ENCODE measurements around the gene C3orf22.

C3orf22 gene

DNA sequence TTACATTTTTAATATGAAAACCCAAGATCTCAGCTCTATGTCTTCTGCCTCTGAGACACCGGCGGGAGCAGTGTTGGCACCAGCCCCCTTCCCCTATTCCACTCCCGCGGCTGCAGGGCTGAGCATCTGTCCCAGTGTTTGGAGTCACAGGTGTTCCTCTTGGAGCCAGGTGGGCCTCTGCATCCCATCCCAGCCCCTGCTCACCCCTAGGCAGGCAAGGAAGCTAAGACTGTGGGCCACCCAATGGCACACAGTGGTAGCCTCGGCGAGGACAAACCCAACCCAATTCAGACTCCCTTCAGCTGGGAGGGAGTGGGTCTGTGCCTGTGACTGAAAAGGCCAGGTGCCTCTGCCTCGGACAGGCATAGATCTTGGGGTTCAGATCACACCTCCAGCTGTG, 31.7 kb downstream of the C3orf22 start:
- DNase-seq = no peak

DNA sequence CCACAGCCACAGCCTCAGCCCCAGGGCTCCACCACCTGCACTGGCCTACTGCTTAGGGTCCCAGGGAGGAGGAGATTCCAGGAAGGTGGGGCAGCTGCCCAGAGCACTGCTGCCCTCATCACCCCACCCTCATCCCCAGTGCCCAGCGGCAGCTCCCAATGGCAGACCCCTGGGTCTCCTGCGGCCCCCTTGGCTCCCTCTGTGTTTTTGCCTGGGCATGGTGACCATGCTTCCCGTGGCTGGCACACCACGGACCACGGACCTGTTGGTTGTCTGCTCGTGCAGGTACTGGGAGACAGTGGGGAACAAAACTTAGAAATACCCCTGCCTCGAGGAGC, 32.1 kb downstream of the C3orf22 start:
- DNase-seq = no peak

DNA sequence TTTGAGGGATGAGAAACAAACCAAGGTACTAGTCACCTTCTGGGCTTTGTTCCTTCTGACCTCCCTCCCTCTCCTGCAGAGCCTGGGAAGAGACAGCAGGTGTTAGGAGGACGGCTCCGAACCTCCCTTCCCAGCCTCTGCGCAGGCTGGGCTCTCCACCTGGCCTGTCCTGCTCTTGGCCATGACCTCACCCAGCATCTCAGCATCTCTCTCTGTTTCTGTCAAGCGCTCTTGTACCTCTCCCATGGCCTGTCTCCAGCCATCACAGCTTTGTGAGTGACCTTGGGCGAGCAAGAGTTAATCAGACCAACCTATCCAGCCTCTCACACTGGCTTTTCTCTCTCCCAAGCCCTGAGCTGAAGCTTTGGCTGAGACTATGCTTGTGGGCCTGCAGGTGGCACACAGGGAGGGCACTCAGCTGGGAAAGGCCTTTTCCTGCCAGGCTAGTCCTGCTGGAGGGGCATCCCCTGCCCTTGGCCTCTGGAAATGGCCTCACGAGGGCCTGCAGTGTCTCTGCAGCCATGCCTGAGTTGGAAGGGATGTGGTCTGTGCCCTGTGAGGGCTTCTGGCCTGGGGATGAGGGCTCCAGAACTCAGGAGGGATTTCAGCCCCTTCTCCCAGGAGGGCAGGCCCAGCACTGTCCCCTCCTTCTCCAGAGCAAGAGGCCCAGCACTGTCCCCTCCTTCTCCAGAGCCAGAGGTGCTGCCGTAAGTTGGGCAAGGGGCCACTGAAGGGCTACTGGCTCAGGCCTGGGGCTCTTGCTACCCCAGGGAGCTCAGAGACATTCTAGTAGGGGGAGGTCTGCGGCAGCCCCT, 32.7 kb downstream of the C3orf22 start:
- no peak for DNase-seq

DNA sequence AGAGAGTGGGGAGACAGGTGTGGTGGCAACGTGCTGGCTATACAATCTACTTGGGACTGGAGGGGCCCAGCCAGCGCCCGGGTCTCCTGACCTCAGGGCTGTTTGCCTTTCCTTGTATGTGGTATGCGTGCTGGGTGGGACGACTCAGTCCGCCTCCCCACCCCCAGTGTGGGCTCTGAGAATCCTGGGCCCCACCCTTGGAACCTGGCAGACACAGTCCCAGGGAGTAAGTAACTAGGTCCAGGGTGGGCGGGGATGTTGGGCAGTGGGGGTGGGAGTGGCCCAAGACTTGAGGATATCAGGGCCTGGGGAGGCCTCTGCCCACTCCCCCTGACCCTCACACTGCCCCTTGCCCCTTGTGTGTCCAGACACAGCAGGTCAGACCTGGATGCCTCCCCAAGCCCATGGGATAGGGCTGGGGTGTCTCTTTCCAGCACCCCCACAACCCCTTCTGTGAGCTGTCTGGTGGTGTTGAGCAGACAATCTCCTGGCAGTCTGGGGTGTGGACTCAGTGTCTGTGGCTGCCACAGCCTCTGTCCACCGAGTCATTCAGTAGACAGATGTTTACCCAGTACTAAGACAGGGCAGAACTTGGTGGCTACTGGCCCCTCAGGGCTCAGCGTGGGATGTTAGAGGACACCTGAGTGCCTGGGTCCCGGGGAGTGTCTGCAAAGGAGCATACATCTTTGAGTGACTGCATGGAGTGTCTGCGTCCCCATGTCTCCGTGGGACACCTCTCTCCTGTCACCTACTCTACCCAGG, 33.5 kb downstream of the C3orf22 start:
- DNase-seq = no peak

DNA sequence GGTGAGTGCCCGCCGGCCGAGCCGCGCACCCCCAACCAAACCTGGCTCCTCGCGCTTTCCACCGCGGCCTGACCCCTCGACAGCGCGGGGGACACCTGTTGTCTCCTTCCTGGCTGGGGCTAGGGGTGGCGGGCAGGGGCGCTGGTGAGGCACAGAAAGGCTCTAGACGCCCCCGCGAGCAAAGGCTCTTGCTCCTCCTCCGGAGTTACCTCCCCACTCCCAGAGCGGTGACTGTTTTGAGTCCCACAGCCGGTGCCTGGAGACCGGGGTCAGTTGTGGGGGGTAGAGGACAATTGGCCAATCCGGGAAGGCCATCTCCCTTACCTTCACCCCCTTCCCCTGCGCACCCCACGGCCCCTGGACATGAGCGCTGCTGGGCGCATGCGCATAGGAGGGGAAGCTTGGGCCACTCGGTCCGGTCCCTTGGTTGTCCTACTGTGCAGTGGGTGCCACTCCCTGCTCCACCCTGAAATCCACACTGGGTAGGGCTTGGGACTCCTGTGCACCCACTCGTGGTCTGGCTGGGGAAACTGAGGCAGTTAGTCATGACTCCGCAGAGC, 34.2 kb downstream of the C3orf22 start:
- DNase-seq = no peak

DNA sequence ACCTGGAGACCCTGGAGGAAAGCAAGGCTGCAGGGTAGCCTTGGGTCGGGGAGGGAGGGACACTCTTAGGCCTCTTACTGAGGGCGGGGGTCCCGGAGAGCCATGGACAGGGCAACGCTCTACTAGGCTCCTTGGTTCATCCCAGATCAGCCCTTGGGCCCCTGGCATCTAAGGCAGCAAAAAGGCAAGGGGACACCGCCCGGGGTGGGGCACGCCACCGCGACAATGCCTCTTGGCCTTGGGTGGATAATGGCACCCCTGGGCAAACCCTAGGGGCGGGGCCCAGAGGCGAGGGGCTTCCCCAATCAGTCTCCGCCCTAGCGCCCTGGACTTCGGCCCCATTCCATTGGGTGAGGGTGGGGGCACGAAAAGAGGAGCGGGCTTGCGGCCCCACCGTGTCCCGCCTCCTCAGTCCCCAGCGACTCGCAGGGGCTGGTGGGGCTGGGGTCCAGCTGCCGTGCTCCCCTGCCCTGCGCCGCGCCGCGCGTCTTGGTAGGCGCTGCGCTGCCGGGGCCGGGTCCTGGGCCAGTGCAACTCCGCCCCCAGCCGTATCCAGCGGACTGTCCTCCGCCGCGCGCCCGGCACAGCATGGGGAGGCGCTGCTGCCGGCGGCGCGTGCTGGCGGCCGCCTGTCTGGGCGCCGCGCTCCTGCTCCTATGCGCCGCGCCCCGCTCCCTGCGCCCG, 34.8 kb downstream of the C3orf22 start, which contains the start of gene CHST13:
TSS of gene CHST13 (plus strand) at position 411 of the 684 bp plus-strand sequence. CDS start at position 589, 178 bp downstream.
- peak; percentile 27 for DNase-seq

DNA sequence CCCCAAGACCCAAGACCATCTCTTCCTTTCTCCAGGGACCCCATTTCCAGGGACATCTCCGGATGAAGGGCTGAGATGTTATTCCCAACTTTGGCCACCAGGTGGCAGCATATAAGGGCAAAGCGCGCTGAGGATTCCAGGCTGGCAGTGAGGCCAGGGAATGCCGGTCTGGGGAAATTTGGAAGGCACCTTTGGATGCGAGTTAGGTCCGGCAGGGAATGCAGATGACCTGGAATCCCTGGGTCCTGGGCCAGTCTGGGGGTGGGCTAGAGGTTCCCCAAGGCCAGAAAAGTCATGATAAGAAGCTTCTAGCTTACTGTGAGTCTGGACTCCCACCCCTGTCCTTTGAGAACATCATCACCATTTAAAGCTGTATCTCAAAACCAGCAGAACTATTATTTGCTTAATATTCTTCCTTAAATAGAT, 36.4 kb downstream of the C3orf22 start:
- DNase-seq = peak; percentile 20

DNA sequence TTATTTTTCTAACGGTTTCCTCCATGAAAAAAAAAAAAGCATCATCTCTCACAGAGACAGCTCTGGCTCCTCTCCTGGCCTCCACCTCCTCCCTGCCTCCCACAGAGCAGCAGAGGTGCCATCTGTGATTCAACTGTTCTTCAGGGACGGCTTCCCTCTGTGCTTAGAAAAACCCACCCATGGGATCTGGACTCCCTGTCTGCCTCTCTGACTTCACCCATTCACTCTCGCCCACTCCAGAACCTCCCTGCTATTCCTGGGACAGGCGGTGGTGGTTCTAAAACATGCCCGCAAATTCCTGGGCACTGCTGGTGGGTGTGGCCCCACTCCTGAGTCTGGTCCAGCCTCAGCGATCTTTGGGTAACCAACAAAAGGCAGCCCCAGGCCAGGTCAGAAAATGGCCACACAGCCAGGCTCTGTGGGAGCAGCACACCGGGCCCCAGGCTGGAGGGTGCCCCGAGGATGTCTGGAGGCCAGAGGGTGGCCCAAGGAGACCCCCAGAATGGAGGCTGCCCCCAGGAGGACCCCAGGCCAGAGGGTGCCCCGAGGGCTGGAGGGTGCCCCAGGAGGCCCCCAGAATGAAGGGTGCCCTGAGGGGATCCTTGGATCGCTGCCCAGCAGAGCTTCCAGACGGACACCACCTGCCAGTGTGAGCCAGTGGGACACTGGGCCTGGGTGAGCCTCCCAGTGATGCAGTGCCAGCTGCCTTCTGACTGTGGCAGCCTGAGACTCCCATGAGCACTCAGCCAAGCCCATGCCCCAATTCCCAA, 37.4 kb downstream of the C3orf22 start:
- no peak for DNase-seq

DNA sequence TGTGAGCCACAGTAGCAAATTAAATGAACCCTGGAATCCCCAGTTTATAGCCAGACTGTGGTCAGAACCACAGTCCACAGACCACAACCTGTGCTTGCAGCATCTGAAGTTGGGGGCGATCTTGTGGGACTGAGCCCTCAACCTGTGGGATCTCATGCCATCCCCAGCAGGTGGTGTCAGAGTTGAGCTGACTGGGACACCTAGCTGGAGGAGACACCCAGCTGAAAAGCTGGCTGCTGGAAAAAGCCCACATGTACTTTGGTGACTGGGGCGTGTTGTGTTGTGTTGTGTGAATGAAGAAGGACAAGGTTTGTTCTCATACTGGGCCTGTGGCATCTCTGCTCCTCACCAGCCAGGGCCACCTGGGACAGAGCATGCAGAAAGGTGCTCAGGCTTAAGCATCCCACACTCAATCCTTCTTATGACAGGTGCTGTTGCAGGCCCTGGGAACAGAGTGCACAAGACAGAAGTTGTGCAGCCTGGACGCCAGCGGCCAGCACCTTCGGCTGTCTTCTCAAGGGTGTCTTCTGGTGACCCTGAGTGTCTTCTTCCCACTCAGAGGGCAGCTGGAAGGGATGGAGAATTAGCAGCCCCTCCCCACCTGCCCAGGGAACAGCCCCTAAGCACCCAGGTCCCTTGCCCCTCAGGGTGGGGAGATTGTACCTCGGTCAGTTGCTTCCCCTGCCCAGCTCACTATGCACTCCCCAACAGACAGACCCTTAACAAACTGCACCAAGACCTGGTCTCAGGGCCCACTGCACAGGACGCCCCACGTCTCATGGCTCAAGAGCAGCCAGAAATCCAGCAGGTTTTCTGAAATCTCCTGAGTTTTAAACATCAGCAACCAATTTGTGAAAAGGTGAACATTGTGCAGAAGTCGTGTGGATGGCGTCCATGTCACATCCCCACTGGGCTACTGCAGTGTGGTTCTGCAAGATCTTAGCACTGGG, 39.0 kb downstream of the C3orf22 start:
- no peak for DNase-seq

DNA sequence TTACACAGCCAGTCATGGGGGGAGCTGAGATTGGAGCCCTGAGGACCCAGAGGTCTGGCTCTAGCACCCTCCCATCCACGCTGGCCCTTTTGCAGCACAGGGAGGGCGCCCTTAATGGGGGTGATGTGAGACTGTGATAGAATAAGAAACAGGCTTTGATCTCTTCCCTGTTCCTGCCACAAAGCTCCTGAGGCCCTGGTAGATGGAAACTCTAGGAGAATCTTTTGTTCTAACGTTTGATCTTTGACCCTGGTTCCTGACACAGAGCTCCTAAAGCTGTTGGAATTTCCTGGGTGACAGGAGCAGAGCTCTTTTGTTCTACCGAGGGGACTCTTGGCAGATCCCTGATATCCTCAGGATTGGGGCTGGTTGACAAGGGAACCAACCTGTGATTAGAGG, 40.0 kb downstream of the C3orf22 start:
- DNase-seq = no peak

DNA sequence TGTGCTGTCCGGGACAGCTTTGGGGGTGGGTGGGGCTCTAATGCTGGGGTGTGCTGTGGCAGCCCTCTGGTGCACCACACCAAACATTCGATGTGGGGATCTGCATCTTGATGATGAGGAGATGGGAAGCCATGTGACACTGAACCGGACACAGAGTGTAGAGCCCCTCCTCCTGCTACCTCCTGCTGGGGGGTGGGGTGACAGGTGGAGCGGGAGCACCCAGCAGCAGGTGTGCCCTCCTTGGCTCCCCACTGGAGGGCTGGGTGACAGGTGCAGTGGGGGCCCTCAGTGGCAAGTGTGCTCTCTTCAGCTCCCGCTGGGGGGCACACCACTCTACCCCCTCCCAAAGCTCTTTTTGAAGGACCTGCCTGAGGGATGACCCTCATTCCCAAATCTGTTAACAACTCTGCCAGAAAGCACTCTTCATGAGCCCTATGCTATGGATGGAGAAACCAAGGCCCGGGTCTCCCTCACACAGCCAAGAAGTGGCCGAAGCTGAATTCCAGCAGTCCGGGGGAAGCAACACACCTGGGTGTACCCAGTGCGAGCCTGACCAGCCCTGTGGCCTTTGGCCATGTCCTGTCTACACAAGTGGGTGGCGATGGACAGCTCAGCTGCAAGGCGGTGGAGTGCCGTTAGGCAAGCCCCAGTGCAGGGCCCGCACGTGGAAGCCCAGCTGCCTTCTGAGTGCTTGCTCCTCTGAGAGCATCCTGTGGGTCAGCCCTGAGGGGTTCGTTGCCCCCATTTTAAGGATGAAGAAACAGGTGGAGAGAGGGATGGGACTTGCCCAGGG, 40.5 kb downstream of the C3orf22 start:
- DNase-seq = no peak

DNA sequence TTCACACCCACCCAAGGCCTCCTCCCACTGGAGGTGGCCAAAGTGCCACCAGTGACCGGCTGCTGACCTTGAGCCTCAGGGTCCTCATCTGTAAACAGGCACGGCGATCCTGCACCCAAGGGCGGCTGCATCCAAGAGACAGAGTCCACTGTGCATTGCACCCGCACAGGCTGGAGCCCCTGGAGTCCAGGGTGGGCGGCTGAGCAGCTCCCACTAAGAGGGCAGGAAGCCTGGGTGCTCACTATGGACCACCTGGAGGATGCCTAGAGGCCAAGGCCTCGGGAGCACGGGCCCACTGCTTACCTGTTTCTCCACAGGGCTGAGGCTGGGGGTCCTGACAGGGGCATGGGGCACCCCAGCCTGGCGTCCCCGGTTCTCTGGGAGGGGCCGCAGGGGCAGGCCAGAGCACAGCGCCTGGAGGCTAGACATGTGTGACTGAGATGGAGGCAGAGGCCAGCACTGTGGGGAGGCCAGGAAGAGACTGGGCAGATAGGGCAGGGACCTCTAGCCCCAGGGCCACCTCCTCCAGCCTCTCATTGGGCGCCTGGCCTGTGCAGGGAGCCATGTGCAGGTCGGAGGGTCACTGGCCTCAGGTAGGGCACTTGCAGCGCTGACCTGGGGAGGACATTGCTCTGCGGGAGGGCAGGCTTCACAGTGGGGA, 41.3 kb downstream of the C3orf22 start, which contains the start of gene UROC1:
TSS of gene UROC1 (minus strand) at position 483 of the 661 bp plus-strand sequence. CDS start at position 429, 54 bp downstream.
- no peak for DNase-seq

DNA sequence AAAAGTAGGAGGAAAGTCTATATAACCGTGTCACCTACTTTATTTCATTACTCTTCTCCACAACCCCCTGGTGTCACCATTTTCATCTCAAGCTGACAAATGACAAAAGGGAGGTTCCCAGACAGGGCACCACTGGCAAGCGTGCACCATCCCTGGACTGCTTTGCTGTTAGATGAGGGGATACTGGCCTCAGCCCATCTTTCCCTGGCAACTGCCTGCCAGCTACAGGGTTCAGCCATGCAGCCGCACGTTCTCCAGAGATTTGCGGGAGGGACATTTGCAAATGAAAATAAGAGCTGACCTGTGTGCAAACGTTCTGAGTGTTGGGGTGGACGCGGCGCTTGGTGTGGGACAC, 41.8 kb downstream of the C3orf22 start:
- no peak for DNase-seq

DNA sequence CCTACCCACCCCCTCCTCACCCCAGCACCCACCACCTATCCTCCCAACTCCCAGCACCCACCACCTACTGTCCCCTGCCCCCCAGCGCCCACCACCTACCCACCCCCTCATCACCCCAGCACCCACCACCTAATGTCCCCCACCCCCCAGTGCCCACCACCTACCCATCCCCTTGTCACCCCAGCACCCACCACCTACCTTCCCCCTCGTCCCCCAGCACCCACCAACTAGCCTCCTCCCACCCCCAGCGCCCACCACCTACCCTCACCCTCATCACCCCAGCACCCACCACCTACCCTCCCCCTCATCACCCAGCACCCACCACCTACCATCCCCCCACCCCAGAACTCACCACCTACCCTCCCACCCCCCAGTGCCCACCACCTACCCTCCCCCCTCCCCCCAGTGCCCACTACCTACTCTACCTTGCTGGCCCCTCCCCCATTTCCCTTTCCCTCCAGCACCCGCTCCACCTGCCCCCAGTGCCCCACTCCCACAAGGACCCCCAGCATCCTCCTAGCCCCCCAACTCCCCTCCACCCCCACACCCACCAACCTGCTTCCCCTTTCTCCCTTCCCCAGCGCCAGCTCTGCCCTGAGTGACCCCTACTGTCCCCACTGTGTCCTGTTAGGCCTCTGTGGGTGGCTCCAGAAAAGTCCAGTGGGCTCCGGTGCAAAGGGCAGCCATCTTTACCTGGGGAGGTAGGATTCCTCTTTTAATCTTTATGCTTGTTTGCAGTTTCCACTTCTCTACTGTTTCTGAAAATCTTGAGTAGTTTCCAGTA, 42.4 kb downstream of the C3orf22 start:
- no peak for DNase-seq

DNA sequence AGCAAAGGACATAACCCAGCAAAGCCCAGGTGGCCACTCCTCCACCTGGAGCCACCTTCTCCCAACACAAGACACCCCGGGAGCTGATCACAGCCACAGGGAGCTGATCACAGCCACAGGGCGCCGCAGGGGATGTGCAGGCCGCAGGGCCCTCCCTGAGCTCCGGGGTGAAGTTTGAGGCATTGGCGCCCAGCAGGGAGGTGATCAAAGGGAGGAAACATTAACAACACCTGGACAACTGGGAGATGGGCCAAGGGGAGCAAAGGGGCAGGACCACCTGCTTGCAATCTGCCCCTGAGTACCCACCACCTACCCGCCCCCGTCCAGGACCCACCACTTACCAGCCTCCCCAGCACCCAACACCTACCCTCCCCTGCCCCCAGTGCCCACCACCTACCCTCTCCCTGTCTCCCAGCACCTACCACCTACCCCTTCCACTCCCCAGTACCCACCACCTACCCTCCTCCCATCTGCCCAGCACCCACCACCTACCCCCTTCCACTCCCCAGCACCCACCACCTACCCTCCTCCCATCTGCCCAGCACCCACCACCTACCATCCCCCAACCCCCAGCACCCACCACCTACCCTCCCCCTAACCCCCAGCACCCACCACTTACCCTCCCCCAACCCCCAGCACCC, 43.5 kb downstream of the C3orf22 start:
- no peak for DNase-seq

DNA sequence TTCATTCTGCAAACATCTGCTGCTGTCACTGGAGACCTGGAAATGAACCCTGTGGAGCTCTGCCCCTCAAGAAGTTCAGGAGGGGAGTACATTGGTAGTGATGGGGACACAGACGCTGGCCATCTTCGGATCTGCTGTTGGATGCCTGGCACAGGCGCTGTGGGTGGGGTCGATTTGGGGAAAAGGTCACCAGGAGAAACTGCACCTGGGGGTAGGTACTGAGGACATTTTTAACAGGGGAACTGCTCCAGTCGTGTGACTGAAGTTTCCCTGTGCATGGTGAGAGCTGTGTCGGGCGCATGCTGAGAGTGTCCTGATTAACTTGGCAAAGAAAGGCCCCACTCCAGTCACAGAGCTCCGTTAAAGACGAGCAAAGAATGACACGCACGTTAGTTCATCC, 44.6 kb downstream of the C3orf22 start:
- no peak for DNase-seq

DNA sequence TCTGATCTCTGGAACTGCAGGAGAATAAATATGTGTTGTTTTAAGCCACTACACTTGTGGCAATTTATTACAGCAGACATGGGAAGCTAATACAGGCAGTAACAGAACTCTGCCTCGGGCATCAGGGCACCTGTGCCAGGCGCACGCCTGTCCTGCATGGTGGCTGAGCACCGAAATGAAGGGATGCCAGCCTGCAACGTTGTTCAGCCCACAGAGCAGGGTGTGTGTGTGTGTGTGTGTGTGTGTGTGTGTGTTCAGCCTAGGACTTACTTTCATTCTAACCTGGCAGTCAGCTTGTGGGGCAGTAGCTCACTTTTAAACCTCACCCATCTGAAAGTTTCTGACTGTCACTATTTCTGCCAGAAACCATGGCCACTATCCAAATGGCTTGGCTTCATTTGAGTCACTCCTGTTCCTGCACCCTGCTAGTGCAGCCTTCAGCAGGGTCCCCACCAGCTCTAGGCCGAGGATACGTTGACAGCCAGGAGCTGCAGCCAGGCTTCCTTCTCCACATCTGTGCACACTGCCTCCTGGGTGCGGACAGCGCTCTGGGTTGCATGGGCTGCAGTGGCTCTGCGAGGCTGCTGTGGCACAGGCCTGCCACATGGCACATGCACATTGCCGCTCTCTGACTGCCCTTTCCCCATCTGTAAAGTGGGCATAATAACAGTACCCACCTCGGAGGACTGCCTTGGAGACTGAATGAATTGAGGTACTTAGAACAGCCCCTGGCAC, 45.6 kb downstream of the C3orf22 start:
- DNase-seq = no peak

DNA sequence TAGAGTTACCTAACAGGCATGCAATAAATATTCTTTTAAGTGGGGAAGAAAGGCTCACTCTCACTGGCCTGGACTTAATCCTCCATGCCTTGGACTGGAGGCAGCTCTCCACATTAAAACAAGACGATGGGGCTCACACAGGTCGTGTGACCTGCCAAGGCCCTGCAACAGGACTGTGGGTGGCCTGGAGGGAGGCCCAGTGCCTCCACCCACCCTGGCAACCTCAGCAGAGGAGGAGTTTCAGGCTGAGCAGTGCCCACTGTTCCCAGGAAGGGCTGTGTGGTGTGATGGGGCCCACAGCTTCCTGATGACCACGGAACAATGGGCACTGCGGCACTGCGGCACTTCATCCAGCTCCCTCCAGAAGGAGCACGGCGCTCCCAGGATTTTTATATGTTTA, 46.7 kb downstream of the C3orf22 start:
- no peak for DNase-seq

All from CD4-positive, alpha-beta T cell treated with Interferon gamma for 1 hour (primary cell).